Neural cell (in vitro differentiated cells): ENCODE measurements around the gene LRRC74B.

Experiments
- CTCF ChIP-seq: fragments of 450-650 bp; IDR thresholded peaks from 2 replicates; pipeline ENCODE4 v1.5.1; 2014; ENCODE audit warnings: antibody characterized with exemption, mild to moderate bottlenecking, moderate library complexity; ENCODE audit not compliant: poor library complexity, severe bottlenecking
- EP300 ChIP-seq: fragments of 450-650 bp; conservative IDR thresholded peaks from 2 replicates; pipeline ENCODE4 v1.6.1; 2014; ENCODE audit warnings: antibody characterized with exemption, mild to moderate bottlenecking, moderate library complexity; ENCODE audit not compliant: poor library complexity, severe bottlenecking
- EZH2 ChIP-seq: fragments of 200-600, 300-800 bp; shearing (Covaris generic), sonication (generic); IDR thresholded peaks from 2 replicates; pipeline ENCODE4 v1.6.1; 2014; ENCODE audit warnings: antibody characterized with exemption, low read length, borderline replicate concordance, mild to moderate bottlenecking; ENCODE audit not compliant: insufficient read depth, poor library complexity, severe bottlenecking
- TAF1 ChIP-seq: IDR thresholded peaks from 2 replicates; pipeline ENCODE4 v1.6.1; 2012; ENCODE audit warnings: low read depth
- TF ChIP-seq, protein P1 (sequence below): IDR thresholded peaks from 2 replicates; pipeline ENCODE4 v1.6.1; 2012; ENCODE audit warnings: borderline replicate concordance

DNA sequence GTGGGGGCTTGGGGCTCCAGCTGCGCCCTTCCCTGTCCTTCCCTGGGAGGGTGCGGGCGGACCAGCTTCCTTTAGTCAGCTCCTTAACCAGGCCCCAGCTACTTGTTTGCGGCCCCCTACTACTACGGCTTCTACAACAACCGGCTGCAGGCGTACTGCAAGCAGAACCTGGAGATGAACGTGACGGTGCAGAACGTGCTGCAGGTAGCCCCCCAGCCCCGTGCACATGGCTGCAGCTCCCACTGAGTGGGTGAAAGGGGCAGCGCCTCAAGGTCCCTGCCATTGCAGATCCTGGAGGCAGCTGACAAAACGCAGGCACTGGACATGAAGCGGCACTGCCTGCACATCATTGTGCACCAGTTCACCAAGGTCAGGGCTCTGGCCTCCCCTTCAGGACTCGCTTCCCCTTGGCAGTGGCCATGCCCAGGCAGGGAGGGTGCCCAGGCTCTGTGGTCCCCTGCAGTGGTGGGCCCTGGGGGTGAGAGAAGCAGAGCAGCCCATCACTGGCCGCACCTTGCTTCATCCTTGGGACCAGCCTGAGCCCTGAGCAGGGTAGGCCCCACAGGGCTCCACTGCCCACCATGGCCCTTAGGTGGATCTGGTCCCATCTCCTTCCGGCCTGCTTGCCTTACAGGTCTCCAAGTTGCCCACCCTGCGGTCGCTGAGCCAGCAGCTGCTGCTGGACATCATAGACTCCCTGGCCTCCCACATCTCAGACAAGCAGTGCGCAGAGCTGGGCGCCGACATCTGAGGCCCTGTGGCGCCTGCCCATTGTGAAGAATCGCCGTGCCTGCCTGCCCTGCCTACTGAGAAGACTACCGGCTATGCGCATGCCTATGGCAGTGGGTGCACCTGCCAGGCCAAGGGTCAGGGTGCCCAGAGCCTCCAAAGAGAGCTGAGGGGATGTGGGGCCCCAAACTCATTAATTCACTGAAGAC, 48.9 kb upstream of the LRRC74B start:
- TF ChIP-seq CTCF (no peak), EP300 (no peak), TAF1 (no peak), EZH2 (no peak)
- TF ChIP-seq, protein P1, sequence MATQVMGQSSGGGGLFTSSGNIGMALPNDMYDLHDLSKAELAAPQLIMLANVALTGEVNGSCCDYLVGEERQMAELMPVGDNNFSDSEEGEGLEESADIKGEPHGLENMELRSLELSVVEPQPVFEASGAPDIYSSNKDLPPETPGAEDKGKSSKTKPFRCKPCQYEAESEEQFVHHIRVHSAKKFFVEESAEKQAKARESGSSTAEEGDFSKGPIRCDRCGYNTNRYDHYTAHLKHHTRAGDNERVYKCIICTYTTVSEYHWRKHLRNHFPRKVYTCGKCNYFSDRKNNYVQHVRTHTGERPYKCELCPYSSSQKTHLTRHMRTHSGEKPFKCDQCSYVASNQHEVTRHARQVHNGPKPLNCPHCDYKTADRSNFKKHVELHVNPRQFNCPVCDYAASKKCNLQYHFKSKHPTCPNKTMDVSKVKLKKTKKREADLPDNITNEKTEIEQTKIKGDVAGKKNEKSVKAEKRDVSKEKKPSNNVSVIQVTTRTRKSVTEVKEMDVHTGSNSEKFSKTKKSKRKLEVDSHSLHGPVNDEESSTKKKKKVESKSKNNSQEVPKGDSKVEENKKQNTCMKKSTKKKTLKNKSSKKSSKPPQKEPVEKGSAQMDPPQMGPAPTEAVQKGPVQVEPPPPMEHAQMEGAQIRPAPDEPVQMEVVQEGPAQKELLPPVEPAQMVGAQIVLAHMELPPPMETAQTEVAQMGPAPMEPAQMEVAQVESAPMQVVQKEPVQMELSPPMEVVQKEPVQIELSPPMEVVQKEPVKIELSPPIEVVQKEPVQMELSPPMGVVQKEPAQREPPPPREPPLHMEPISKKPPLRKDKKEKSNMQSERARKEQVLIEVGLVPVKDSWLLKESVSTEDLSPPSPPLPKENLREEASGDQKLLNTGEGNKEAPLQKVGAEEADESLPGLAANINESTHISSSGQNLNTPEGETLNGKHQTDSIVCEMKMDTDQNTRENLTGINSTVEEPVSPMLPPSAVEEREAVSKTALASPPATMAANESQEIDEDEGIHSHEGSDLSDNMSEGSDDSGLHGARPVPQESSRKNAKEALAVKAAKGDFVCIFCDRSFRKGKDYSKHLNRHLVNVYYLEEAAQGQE: no peak
